ENCODE data around the gene RRN3.
"Not testable (repeated sequence)": the region's sequence is repeated elsewhere in the genome, so short reads cannot be mapped to it uniquely, and the experiment has no call there.

The RRN3 gene

GRCh38 chr16:15096583-15096972 is 2.5 kb upstream of the RRN3 start:
- DNase-seq, result not testable (repeated sequence)

- not testable (repeated sequence) for DNase-seq
Observed at GRCh38 chr16:15093571-15093954, 509 bp downstream of the RRN3 start.

- DNase-seq, result not testable (repeated sequence)
Observed at GRCh38 chr16:15090663-15091269, 3.3 kb downstream of the RRN3 start.

DNA sequence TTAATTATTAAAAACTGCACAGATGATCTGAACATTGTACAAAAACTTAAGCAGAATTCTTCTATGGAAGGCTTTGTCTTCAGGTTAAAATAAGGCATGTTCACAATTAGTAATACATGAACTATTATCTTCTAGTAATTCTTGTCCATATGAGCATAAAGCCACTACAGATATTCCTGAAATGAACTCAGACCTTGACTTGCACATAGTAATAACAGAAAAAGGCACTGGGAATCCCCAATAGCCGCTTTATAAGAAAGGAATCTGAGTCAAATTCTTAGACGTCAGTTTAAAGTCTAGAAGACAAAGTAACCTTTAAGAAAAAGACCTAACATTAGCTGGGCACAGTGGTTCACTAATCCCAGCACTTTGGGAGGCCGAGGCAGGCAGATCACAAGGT is 11.3 kb downstream of the RRN3 start:
- not testable (repeated sequence) for DNase-seq

DNA sequence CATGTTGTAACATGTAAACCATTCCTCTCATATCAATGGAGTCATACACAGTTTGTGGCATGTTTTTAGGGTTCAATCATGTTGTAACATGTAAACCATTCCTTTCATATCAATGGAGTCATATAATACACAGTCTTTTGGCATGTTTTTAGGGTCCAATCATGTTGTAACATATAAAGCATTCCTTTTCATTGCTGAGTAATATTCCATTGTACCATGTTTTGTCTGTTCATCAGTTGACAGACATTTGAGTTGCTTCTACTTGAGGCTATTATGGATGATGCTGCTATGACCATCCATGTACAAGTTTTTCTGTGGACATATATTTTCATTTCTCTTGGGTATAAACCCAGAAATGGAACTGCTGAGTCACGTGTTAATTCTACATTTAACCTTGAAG is 13.2 kb downstream of the RRN3 start:
- DNase-seq, result not testable (repeated sequence)

- DNase-seq, result not testable (repeated sequence)
Observed at GRCh38 chr16:15076161-15076560, 17.9 kb downstream of the RRN3 start.

DNA sequence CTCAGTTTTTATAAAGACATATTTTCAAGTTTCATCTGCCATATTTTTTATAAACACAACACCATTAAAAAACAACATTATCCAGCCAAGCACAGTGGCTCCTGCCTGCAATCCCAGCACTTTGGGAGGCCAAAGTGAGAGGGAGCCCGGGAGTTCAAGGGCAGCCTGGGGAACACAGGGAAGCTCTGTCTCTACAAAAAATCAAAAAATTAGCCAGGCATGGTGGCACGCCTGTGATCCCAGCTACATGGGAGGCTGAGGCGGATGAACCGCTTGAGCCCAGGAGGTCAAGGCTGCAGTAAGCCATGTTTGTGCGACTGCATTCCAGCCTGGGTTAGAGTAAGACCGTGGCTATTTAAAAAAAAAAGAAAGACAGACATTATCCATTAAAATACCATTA is 21.0 kb downstream of the RRN3 start:
- DNase-seq, result no peak

DNA sequence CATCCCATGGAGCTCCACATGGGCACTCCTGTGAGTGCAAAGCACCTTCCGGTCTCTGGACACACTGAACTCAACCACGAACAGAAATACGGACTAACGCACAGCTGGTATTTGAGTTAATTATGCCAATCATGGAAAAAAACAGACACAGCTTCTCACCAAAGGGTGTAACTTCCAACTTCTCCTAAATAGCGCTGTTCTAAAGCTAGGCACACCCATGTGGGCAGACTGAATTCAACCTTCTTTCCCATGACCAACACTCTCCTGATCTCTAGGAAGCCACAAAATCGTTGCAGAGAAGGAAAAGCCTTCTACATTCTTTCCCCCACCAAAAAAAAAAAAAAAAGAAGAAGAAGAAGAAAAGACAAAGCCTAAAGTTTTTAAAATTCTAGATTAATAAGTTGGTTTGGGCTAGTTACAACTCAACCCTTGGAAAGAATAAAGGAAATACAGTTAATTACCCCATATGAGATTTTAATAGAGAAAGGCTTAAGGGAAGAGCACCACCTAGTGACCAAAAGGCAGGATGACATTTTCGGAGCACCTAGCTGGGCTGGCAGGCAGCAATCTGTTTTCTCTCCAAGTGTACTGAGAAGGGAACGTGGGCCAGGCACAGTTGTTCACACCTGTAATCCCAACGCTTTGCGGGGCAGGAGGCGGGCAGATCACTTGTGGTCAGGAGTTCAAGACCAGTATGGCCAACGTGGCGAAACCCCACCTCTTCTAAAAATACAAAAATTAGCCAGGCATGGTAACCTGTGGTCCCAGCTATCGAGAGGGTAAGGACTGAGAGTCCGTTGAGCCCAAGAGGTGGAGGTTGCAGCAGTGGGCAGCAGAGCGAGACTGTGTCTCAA is 21.9 kb downstream of the RRN3 start:
- DNase-seq, result not testable (repeated sequence)

DNA sequence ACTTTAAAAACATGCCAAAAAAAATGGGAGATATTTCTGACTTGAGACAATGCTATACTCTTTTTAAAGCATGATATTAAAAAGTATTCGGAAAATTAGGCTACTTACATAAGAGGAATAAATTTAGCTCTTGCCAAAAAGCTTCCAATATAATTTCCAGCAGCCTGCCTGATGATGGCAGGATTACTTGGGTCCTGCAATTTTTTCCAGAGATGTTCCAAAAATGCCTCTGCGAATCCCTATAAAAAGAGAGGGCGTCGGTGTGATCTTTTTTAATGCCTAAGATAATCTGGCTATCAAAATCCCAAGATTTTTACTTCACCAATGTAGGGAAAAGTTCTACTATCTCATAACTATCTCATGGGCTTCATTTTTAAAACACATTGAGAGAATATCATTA is 23.1 kb downstream of the RRN3 start:
- not testable (repeated sequence) for DNase-seq

DNA sequence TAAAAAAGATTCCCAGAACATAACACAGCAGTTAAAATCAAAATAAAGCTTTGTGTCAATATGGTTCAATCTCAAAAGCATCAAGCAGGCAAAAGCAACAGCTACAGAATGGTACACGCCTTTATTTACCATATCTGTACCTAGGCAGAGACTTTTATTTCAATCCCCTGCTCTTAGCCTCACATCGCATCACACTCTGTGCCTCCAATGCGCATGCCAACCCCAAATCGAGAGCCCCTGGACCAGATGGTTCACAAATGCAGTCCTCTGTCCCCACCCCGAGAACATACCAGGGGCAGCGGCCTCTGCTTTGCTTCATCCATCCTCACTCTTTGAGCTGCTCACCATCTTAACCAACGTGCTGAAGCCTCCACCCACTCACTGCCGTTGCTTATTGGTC is 27.4 kb downstream of the RRN3 start:
- not testable (repeated sequence) for DNase-seq

DNA sequence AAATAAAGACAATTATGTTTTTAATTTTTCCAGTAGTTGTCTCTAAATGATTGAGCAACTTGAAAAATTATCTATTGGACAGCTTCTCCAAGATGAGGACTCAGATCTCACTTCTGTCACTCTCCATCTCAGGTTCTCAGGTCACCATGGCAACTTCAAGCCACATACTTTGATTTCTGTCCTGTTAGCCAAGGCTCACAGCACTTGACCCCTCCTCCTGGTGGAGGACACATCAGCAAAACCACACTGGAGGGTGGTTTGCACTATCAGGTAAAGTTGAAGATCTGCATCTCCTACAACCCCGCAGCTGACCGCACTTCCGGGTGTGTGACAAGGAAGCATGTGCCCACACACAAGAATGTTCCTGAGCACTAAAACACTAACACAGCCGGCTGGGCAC is 28.1 kb downstream of the RRN3 start:
- DNase-seq, result not testable (repeated sequence)

GRCh38 chr16:15062085-15062810 is 31.8 kb downstream of the RRN3 start:
- not testable (repeated sequence) for DNase-seq

DNA sequence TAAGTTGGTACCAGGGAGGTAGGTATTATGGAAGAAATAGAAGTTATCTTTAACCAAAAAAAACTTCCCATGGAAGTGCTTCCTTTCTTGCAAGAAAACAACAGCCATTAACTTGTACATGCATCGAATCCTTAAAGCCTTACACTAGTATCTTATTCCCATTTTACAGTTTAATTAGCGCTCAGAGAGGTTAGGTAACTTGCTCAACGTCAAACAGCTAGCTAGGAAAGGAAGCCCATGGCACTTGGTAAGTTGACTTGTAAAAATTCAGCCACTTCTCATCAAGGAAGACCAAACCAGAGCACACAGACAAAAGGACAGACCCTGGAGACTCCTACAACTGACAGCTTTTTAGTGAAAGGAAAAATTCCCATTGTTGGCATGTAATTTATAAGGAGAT is 34.7 kb downstream of the RRN3 start:
- no peak for DNase-seq

- no peak for DNase-seq
Observed at GRCh38 chr16:15057681-15058417, 36.2 kb downstream of the RRN3 start.

DNA sequence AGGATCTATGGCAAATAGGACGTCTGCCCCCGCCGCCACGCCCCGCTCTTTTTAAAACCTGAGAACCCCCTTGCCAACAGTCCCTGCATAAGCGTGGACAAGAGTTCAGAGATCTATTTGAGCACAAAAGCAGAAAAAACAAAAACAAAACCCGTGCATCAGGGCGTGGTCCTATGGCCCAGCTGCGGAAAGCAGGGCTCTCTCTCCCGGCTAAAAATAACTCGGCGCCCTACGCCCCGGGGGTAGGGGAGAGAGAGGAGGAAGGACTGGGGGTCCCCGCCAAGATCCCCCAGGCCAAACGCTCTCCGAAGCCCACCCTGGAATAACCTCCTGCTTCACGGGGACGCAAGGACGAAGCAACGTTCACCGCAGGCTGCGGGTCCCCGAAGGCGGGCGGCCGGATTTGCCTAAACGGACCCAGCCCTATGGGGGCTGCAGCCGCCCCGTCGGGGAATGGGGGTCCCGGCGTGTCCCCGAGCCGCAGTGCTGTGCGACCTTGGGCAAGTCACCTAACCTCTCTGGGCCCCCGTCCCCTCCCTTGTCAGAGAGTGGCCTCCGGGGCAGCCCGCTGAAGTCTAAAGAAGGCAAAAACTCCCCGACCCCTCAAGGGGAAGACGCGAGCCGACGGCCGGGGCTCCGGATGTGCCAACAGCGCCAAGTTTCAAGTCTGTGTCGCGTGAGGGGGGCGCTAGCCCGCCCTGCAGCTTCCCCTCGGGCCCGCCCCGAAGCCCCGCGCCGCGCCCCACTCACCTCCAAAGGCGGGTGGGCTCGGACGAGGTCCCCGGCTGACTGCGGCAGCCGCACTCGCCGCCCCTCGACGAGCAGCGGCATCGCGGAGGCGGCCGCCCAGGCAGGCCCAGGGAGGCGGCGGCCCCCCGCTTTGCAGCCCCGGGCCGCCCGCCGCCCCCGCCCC is 38.7 kb downstream of the RRN3 start:
- DNase-seq, result peak; percentile 72

DNA sequence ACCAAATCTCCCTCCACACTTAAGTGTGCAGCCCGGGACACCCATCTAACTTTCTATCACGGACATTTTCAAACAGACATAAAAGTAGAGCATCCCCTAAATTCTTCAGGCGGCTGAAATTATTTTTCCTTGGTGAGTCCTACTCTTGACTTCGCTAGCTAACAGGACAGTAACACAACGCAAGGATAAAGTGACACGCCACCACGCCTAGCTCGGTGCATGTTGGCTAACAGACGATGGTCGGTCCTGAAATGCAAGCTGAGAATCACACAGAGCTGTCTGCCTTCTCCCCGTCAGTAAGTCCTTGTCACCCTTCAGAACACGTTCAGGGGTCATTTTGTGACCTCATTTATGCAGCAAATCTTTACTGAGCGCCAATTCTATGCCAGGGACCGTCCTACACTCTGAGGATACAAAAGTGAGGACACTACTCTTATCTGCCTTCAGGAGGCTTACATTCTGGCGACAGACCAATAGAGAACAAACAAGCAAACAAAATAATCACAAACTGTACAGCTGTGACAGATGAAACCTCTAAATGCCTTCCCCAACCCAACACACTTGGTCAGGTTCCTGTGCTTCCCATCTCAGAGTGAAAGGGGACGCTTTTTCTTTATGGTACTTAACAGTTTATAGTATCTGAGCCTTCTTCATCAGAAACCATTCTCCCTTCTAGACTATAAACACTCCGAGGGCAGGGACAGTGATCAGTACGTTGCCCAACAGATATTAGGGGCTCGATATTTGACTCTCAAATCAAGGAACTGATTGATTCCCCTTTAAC is 39.5 kb downstream of the RRN3 start:
- DNase-seq, result no peak

DNA sequence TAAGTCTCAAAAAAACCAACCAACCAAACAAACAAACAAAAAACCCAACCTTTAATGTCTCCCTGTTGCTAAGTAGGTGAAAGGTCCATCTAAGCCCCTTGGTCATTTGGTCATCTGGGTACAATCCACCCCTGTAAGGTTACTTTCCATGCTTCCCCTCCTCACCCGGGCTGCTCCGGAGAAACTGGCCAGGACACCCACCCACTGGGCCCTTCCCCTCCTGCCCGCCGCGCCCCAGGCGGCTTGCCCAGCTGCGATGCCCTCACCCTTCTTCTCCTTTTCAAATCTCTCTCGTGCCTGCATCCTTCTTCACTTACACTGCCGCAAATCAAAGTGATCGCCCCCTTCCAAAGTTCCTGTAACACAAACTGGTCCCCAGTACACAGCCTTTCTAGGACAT is 40.2 kb downstream of the RRN3 start:
- DNase-seq, result no peak

DNA sequence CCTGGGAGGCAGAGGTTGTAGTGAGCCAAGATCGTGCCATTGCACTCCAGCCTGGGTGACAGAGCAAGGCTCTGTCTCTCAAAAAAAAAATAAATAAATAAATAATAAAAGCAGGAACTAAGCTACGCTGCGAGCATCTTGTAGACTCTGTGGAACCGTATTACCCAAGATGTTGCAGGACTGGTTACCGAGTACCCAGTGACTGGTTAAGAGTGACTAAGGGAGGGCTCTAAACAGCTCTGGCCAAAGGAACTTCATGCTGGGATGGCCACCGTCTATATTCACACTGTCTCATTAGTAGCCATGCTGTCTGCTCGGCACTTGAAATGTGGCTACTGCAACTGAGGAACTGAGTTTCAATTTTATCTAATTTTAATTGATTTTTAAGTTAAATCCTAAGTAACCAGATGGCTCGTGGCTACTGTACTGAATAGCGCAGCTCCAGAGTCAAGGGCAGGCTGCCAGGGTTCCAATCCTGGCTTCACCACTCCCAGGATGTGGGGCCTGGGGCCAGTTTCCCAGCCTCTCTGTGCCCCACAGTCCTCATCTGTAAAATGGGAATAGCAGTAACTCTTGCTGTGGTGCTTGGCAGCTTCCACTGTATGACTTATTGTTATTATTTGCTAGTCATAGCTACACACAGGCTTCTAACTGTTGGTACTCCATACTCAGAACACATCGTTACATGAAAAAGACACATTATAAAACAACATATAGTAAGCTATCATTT is 41.2 kb downstream of the RRN3 start:
- no peak for DNase-seq

DNA sequence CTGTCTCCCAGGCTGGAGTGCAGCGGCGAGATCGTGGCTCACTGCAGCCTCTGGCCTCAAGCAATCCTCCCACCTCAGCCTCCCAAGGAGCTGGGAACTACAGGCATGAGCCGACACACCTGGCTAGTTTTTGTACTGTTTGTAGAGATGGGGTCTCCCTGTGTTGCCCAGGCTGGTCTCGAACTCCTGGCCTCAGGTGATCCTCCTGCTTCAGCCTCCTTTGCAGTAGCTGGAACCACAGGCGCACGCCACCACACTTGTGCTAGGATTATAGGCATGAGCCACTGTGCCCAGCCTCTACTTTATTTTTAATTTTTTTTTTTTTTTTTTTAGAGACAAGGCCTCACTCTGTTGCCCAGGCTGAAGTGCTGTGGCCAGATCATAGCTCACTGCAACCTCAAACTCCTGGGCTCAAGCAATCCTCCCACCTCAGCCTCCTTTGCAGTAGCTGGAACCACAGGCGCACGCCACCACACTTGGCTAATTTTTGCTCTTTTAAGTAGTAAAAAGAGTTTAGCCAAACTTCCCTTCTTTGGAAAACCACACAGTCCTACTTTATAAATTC is 42.6 kb downstream of the RRN3 start:
- no peak for DNase-seq

DNA sequence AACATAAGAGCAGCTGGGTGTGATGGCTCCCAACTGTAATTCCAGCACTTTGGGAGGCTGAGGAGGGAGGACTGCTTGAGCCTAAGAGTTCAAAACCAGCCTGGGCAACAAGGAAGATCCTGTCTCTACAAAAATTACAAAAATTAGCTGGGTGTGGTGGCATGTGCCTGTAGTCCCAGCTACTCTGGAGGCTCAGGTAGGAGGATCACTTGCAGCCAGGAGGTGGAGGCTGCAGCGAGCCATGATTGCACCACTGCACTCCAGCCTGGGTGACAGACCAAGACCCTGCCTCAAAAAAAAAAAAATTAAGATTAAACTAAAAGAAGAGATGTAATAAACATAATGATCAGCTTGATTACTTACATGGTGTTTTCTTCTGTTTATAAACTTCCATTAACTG is 43.6 kb downstream of the RRN3 start:
- not testable (repeated sequence) for DNase-seq
